Measurements from ENCODE around the gene CDC42EP4.

DNA sequence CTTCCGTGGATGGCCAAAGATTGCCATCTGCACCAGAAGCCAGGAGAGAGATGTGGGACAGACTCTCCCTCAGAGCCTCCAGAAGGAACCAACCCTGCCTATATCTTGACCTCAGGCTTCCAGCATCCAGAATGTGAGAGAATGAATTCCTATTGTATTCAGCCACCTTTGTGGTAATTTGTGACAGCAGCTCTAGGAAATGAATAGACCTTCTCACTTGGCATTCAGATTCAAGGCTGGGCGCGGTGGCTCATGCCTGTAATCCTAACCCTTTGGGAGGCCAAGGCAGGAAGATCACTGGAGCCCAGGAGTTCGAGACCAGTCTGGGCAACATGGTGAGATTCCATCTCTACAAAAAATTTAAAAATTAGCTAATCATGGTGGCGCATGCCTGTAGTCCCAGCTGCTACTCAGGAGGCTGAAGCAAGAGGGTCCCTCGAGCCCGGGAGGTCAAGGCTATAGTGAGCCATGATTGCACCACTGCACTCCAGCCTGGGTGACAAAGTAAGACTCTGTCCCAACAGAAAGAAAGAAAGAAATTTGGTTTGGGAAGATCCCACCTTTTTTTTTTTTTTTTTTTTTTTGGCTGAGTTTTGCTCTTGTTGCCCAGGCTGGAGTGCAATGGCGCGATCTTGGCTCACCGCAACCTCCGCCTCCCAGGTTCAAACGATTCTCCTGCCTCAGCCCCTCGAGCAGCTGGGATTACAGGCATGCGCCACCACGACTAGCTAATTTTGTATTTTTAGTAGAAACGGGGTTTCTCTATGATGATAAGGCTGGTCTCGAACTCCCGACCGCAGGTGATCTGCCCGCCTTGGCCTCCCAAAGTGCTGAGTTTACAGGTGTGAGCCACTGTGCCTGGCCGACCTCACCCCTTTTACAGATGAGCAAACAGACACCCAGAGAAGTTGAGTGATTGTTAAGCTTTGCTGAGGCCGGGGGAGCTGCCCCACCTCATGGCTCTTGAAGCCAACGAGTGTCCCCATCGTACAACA lies 45.9 kb downstream of the CDC42EP4 start:
- TF ChIP-seq, protein P1, sequence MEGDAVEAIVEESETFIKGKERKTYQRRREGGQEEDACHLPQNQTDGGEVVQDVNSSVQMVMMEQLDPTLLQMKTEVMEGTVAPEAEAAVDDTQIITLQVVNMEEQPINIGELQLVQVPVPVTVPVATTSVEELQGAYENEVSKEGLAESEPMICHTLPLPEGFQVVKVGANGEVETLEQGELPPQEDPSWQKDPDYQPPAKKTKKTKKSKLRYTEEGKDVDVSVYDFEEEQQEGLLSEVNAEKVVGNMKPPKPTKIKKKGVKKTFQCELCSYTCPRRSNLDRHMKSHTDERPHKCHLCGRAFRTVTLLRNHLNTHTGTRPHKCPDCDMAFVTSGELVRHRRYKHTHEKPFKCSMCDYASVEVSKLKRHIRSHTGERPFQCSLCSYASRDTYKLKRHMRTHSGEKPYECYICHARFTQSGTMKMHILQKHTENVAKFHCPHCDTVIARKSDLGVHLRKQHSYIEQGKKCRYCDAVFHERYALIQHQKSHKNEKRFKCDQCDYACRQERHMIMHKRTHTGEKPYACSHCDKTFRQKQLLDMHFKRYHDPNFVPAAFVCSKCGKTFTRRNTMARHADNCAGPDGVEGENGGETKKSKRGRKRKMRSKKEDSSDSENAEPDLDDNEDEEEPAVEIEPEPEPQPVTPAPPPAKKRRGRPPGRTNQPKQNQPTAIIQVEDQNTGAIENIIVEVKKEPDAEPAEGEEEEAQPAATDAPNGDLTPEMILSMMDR (IDR thresholded peaks at IDR 0.05; ENCODE audit: low read length), result no peak
- TF ChIP-seq EZH2 (optimal IDR thresholded peaks at IDR 0.05; ENCODE audit: low read depth, low read length) (no peak), EZH2phosphoT487 (IDR thresholded peaks at IDR 0.05; ENCODE audit: low read length) (no peak)

All from MM.1S (cell line).